ENCODE measurements around the gene ATN1.
"Not testable (repeated sequence)": the region's sequence is repeated elsewhere in the genome, so short reads cannot be mapped to it uniquely, and the experiment has no call there.

Gene ATN1

DNA sequence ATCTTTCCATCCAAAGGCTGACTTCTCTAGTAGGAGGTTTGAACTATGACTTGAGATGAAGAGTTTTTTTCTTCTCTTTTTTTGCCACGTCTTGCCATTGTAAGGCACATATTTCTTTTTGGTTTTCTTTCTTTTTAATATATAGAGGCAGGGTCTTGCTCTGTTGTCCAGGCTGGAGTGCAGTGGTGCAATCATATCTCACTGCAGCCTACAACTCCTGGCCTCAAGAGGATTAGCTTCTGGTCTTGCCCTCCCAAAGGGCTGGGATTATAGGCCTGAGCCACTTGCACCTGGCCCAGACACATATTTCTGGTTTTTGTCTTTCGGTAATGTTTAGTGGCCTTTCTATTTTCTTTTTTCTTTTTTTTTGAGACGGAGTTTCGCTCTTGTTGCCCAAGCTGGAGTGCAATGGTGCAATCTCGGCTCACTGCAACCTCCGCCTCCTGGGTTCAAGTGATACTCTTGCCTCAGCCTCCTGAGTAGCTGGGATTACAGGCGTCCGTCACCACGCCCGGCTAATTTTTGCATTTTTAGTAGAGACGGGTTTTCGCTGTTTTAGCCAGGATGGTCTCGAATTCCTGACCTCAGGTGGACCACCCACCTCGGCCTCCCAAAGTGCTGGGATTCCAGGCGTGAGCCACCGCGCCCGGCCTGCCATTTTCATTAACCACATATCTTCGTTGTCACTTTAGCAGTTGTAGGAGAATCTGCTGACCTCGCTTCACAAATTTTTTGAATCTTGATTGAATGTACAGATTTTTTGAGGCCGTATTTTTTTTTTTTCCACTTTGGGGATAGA is 37.8 kb upstream of the ATN1 start:
- Histone ChIP-seq H2AFZ (ENCODE audit: low read length, unreplicated experiment) (peak overlapping the region; percentile 87), H3K4me1 (ENCODE audit: control insufficient read depth, insufficient read depth, low read length, unreplicated experiment) (peaks cover 12% of the 10 kb centered on the region), H3K4me3 (ENCODE audit: low read depth, low read length) (0 out of 2 replicates have a peak overlapping the region, but pooled peaks have one; percentile 59), H3K27ac (ENCODE audit: low read depth, low read length) (peak overlapping the region; percentile 94)
- H3K27me3 ChIP-seq (ENCODE audit: insufficient read depth, low read length); H3K36me3 ChIP-seq (ENCODE audit: insufficient read depth, low read length); H3K79me2 ChIP-seq (ENCODE audit: control insufficient read depth, insufficient read depth, low read length, unreplicated experiment): not testable (repeated sequence)

DNA sequence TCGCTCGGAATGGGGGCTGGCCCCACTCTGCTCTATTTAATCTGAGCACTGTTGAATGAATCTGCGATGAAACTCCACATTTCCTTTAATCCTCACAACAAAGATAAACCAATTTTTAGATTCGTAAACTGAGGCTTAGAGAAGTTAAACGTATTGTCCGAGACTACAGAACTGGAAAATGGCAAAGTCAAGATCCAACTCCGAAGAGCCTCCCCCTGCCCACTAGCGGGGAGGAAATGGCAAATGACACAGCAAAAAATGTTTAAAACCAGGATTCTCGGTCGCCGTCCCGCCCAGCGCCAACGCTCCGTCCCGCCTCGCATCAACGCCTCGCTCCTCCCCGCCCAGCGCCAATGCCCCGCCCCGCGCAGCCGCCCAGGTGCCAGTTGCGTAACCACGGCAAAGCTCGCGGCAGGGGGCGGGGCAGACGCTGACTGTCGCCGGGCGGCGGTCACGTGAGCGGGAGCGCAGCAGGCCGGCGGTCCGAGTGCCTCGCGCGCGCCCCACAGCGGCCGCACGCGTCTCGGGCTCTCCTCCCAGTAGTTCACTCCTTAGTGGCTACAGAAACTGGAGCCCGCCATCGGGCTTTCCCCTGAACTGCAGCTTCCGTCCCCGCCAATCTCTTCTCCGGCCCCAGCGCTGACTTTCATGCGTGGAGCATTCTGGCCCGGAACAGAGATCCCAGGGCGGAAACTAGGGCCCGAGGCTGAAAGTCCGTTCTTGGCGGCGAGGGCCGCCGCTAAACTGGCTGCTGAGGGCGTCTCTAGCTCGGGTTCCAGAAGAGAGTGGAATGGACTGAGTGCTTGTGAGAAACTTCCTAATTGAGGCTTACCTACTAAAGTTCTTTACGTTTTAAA is 36.7 kb upstream of the ATN1 start:
- peaks cover 12% of the 10 kb centered on the region for H3K4me1 ChIP-seq (ENCODE audit: control insufficient read depth, insufficient read depth, low read length, unreplicated experiment)
- H3K27ac ChIP-seq (ENCODE audit: low read depth, low read length) = peak overlapping the region; percentile 94
- H3K79me2 ChIP-seq (ENCODE audit: control insufficient read depth, insufficient read depth, low read length, unreplicated experiment) = no peaks in the 10 kb centered on the region
- no peaks in the 10 kb centered on the region for H3K36me3 ChIP-seq (ENCODE audit: insufficient read depth, low read length)
- H3K4me3 ChIP-seq (ENCODE audit: low read depth, low read length) = peak overlapping the region; percentile 79
- H3K27me3 ChIP-seq (ENCODE audit: insufficient read depth, low read length) = no peaks in the 10 kb centered on the region
- peak overlapping the region; percentile 90 for H2AFZ ChIP-seq (ENCODE audit: low read length, unreplicated experiment)

DNA sequence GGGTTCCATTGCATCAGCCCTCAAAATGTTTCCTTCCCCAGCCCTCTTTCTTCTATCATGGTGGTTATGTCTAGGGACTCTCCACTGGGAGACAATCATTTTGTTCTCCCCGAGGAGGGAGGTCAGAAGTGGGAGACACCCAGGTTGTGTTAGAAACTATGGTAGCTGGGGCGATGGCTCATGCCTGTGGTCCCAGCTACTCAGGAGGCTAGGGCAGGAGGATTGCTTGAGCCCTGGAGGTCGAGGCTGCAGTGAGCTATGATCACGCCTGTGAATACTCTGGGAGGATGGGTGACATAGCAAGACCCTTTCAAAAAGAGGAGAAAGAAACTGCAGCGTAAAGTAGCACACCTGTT is 36.1 kb upstream of the ATN1 start:
- Histone ChIP-seq H3K4me3 (ENCODE audit: low read depth, low read length) (peak overlapping the region; percentile 79), H3K79me2 (ENCODE audit: control insufficient read depth, insufficient read depth, low read length, unreplicated experiment) (no peaks in the 10 kb centered on the region), H3K27me3 (ENCODE audit: insufficient read depth, low read length) (no peaks in the 10 kb centered on the region), H3K36me3 (ENCODE audit: insufficient read depth, low read length) (no peaks in the 10 kb centered on the region), H3K4me1 (ENCODE audit: control insufficient read depth, insufficient read depth, low read length, unreplicated experiment) (peaks cover 12% of the 10 kb centered on the region), H2AFZ (ENCODE audit: low read length, unreplicated experiment) (peak overlapping the region; percentile 90), H3K27ac (ENCODE audit: low read depth, low read length) (peak overlapping the region; percentile 68)

DNA sequence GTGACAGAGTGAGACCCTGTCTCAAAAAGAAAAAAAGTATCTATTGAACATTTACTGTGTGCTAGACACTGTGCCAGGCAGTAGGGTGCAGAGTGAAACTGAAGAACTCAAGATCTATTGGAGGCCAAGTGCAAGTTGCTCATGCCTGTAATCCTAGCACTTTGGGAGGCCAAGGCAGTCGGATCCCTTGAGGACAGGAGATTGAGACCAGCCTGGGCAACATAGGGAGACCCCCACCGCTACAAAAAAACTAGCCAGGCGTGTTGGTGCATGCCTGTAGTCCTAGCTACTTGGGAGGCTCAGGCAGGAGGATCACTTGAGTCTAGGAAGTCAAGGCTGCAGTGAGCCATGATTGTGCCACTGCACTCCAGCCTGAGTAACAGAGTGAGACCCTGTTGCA is 35.1 kb upstream of the ATN1 start:
- not testable (repeated sequence) for H3K27me3 ChIP-seq (ENCODE audit: insufficient read depth, low read length); H3K36me3 ChIP-seq (ENCODE audit: insufficient read depth, low read length); H3K4me3 ChIP-seq (ENCODE audit: low read depth, low read length); H2AFZ ChIP-seq (ENCODE audit: low read length, unreplicated experiment); H3K27ac ChIP-seq (ENCODE audit: low read depth, low read length); H3K79me2 ChIP-seq (ENCODE audit: control insufficient read depth, insufficient read depth, low read length, unreplicated experiment)
- H3K4me1 ChIP-seq (ENCODE audit: control insufficient read depth, insufficient read depth, low read length, unreplicated experiment) = peaks cover 12% of the 10 kb centered on the region

DNA sequence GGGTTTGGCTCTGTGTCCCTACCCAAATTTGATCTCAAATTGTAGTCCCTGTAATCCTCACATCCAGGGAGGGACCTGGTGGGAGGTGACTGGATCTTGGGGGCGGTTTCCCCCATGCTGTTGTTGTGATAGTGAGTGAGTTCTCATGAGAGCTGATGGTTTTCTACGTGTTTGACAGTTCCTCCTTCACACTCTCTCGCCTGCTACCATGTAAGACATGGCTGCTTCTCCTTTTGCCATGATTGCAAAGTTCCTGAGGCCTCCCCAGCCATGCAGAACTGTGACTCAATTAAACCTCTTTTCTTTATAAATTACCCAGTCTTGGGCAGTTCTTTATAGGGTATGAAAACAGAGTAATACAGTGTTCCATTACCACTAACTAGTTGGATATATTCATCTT is 33.4 kb upstream of the ATN1 start:
- no peak overlapping the region for H3K4me3 ChIP-seq (ENCODE audit: low read depth, low read length)
- H2AFZ ChIP-seq (ENCODE audit: low read length, unreplicated experiment) = no peak overlapping the region

DNA sequence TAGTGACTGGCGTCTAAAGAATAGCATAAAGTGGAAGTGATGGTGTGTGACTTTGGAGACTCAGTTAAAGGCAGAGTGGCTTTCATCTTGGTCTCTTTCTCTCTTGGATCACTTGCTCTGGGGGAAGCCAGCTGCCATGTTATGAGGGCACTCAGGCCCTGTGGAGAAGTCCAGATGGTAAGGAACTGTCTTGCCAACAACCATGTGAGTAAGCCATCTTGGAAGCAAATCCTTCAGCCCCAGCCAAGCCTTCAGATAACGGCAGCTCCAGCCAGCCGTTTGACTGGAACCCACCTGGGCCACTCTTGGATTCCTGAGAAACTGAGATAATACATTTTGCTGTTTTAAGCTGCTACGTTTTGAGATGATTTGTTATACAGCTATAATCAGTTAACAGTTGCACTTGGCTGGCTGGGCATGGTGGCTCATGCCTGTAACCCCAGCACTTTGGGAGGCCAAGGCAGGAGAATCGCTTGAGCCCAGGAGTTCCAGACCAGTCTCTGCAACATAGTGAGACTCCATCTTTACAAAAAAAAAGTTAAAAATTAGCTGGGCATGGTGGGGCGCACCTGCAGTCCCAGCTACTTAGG is 30.8 kb upstream of the ATN1 start:
- Histone ChIP-seq H3K27me3 (ENCODE audit: insufficient read depth, low read length) (no peaks in the 10 kb centered on the region), H3K27ac (ENCODE audit: low read depth, low read length) (no peak overlapping the region), H3K4me1 (ENCODE audit: control insufficient read depth, insufficient read depth, low read length, unreplicated experiment) (no peaks in the 10 kb centered on the region), H3K79me2 (ENCODE audit: control insufficient read depth, insufficient read depth, low read length, unreplicated experiment) (no peaks in the 10 kb centered on the region), H3K4me3 (ENCODE audit: low read depth, low read length) (no peak overlapping the region), H3K36me3 (ENCODE audit: insufficient read depth, low read length) (no peaks in the 10 kb centered on the region), H2AFZ (ENCODE audit: low read length, unreplicated experiment) (no peak overlapping the region)

More for the DNA sequence above, 33.4 kb upstream of the ATN1 start:
- Histone ChIP-seq H3K27me3 (ENCODE audit: insufficient read depth, low read length) (no peaks in the 10 kb centered on the region), H3K4me1 (ENCODE audit: control insufficient read depth, insufficient read depth, low read length, unreplicated experiment) (peaks cover 12% of the 10 kb centered on the region), H3K36me3 (ENCODE audit: insufficient read depth, low read length) (no peaks in the 10 kb centered on the region), H3K79me2 (ENCODE audit: control insufficient read depth, insufficient read depth, low read length, unreplicated experiment) (no peaks in the 10 kb centered on the region), H3K27ac (ENCODE audit: low read depth, low read length) (no peak overlapping the region)

DNA sequence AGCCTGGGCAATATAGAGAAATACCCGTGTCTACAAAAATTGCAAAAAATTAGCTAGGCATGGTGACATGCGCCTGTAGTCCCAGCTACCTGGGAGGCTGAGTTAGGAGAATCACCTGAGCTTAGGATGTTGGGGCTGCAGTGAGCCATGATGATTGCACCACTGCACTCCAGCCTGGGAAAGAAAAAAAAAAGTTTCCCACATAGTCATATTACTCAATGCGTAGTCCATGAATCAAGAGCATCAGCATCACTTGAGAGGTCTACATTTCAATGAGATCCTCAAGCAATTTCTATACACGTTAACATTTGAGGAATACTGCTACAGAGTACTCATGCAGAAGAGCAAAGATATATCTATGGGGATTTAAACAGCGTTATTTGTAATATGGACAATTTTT is 28.3 kb upstream of the ATN1 start:
- Histone ChIP-seq H3K79me2 (ENCODE audit: control insufficient read depth, insufficient read depth, low read length, unreplicated experiment) (no peaks in the 10 kb centered on the region), H3K27me3 (ENCODE audit: insufficient read depth, low read length) (no peaks in the 10 kb centered on the region), H2AFZ (ENCODE audit: low read length, unreplicated experiment) (no peak overlapping the region), H3K4me1 (ENCODE audit: control insufficient read depth, insufficient read depth, low read length, unreplicated experiment) (peaks cover 4% of the 10 kb centered on the region), H3K4me3 (ENCODE audit: low read depth, low read length) (no peak overlapping the region), H3K27ac (ENCODE audit: low read depth, low read length) (no peak overlapping the region), H3K36me3 (ENCODE audit: insufficient read depth, low read length) (no peaks in the 10 kb centered on the region)

DNA sequence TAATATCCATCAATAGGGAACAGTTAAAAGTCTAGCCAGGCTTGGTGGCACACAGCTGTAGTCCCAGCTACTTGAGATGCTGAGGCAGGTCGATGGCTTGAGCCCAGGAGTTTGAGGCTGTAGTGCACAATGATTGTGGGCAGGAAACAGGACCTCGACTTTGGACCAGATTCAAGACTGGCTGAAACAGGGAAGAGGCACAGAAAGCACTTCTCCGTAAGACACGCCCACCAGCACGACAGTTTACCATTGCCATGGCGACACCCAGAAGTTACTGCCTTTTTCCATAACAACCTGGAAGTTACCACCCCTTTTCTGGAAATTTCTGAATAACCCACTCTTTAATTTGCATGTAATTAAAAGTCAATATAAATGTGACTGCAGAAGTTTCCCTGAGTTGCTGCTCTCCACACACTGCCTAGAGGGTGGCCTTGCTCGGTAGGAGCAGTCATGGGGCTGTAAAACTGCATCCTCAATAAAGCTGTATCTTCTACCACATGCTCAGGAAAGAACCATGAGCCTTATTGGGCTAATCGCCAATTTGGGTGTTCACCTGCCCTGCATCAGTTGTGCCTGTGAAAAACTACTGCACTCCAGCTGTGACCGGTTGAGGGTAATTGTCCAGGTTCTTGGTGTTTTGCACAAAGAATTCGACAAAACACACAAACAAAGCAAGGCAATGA is 27.8 kb upstream of the ATN1 start:
- no peaks in the 10 kb centered on the region for H3K36me3 ChIP-seq (ENCODE audit: insufficient read depth, low read length)
- H3K27me3 ChIP-seq (ENCODE audit: insufficient read depth, low read length) = no peaks in the 10 kb centered on the region
- H3K4me1 ChIP-seq (ENCODE audit: control insufficient read depth, insufficient read depth, low read length, unreplicated experiment) = peaks cover 4% of the 10 kb centered on the region
- no peak overlapping the region for H3K27ac ChIP-seq (ENCODE audit: low read depth, low read length)
- no peaks in the 10 kb centered on the region for H3K79me2 ChIP-seq (ENCODE audit: control insufficient read depth, insufficient read depth, low read length, unreplicated experiment)
- no peak overlapping the region for H2AFZ ChIP-seq (ENCODE audit: low read length, unreplicated experiment)
- H3K4me3 ChIP-seq (ENCODE audit: low read depth, low read length) = no peak overlapping the region

DNA sequence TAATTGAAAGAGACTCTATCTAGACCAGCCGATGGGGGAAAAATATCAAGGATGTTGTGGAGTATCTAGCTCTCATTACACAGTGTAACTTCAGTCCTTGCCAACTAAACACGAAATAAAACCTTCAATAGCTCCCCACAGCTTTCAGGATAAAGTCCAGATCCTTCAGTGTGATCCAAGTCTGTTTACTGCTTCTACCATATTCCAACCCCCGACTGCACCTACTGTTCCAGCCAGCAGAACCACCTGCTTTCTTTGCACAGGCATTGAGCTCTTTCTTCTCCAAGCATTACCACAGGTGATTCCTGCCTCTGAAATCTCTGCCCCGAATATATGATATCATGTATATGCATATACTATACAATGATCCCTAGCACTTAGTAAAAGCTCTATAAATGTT is 25.3 kb upstream of the ATN1 start:
- Histone ChIP-seq H3K79me2 (ENCODE audit: control insufficient read depth, insufficient read depth, low read length, unreplicated experiment) (no peaks in the 10 kb centered on the region), H2AFZ (ENCODE audit: low read length, unreplicated experiment) (no peak overlapping the region), H3K36me3 (ENCODE audit: insufficient read depth, low read length) (peaks cover 6% of the 10 kb centered on the region; the same call in 1 of the 2 replicates), H3K27me3 (ENCODE audit: insufficient read depth, low read length) (no peaks in the 10 kb centered on the region), H3K4me3 (ENCODE audit: low read depth, low read length) (no peak overlapping the region), H3K27ac (ENCODE audit: low read depth, low read length) (no peak overlapping the region), H3K4me1 (ENCODE audit: control insufficient read depth, insufficient read depth, low read length, unreplicated experiment) (peaks cover 12% of the 10 kb centered on the region)

DNA sequence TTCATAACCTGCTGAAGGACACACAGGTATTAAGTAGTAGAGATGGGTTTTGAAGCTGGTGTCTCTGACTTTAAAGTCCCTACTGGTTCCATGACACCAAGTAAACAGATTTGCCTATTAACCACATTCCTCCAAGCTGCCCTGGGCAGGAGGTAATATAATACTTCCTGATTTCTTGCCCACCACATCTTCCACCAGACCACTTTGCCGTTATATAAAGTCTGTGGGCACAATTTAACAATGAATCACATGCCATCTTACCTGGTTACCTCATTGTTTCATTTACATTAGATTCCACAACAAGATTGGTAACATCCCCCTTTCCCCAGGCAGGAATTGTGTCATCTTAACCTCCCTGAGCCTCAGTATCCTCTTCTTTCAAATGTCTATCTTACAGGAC is 24.0 kb upstream of the ATN1 start:
- Histone ChIP-seq H3K36me3 (ENCODE audit: insufficient read depth, low read length) (peaks cover 6% of the 10 kb centered on the region; the same call in 1 of the 2 replicates), H3K79me2 (ENCODE audit: control insufficient read depth, insufficient read depth, low read length, unreplicated experiment) (no peaks in the 10 kb centered on the region), H3K27me3 (ENCODE audit: insufficient read depth, low read length) (no peaks in the 10 kb centered on the region), H3K27ac (ENCODE audit: low read depth, low read length) (no peak overlapping the region), H2AFZ (ENCODE audit: low read length, unreplicated experiment) (peak overlapping the region; percentile 88), H3K4me3 (ENCODE audit: low read depth, low read length) (no peak overlapping the region), H3K4me1 (ENCODE audit: control insufficient read depth, insufficient read depth, low read length, unreplicated experiment) (peaks cover 12% of the 10 kb centered on the region)

Measured in ACC112 (cell line).